ENCODE measurements around the gene CWH43.
"Not testable (repeated sequence)": the region's sequence is repeated elsewhere in the genome, so short reads cannot be mapped to it uniquely, and the experiment has no call there.

DNA sequence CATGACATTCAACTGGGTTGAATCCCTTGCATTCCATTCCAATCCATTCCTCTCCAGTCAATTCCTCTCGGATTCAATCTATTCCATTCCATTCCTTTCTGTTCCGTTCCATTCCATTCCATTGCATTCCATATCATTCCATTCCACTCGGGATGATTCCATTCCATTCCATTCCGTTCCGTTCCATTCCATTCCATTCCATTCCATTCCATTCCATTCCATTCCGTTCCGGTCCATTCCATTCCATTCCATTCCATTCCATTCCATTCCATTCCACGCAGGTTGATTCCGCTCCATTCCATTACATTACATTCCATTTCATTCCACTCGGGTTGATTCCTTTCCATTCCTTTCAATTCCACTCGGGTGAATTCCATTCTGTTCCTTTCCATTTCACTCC is 111.4 kb downstream of the CWH43 start:
- TF ChIP-seq CTCF (IDR thresholded peaks at IDR 0.05 in 8 of 11, conservative IDR thresholded peaks at IDR 0.05 in 3 of 11); POLR2A (IDR thresholded peaks at IDR 0.05): not testable (repeated sequence)

Data from spleen (tissue), 7 donors.